HG03060 (cell line): ENCODE measurements around the gene L3MBTL4.
"Not testable (repeated sequence)": the region's sequence is repeated elsewhere in the genome, so short reads cannot be mapped to it uniquely, and the experiment has no call there.

ENCODE experiments used
- ATAC-seq: cut with Tn5 transposase; IDR thresholded peaks from one replicate; pipeline ENCODE4 v1.9.1; 2021; ENCODE audit warnings: low read depth, moderate number of reproducible peaks; ENCODE audit not compliant: unreplicated experiment

L3MBTL4 gene

GRCh38 chr18:6132751-6133368 lies 281.9 kb downstream of the L3MBTL4 start:
- ATAC-seq: no peak

- no peak for ATAC-seq
Measured at GRCh38 chr18:6120820-6121279, 293.9 kb downstream of the L3MBTL4 start.

DNA sequence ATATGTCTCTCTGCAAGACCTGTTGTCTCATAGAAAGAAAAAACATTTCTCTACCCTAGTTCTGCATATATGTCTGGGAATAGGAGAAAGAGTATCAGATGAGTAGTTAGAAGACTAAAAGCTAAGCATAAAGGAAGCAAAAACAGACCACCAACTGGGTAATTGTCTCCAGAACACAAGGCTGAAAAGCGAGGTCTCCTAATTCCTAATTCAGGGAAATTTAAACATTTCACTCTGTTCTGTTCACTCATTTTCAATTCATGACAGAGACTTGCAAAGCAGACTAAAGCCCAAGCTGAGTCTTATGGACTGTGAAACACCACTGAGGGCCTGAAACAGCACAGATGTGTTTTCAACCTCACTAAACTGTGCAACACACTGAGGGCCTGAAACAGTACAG lies 294.9 kb downstream of the L3MBTL4 start:
- ATAC-seq: no peak

GRCh38 chr18:6118080-6118479 lies 296.6 kb downstream of the L3MBTL4 start:
- ATAC-seq: no peak

GRCh38 chr18:6115710-6116109 lies 299.0 kb downstream of the L3MBTL4 start:
- no peak for ATAC-seq

DNA sequence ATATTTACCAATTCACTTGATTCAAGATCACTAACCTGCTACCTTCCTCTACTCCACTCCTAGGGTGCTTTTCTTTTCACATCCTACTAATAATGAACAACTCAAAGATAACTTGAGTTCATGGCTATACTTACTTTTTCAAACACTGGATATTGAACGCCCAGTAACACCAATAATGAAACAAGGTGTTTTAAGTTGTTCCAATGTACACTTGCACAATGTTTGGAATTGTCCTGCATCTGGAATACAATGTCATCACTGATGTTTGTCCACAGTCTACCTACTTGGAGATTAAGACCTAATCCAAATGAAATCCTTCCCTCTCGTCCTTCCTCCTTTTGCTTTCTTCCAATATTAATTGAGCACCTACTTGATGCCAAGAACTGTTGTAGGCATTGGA lies 301.1 kb downstream of the L3MBTL4 start:
- no peak for ATAC-seq

GRCh38 chr18:6111726-6112125 lies 303.0 kb downstream of the L3MBTL4 start:
- ATAC-seq: no peak

- ATAC-seq: no peak
Measured at GRCh38 chr18:6109743-6110142, 305.0 kb downstream of the L3MBTL4 start.

GRCh38 chr18:6107794-6108193 lies 306.9 kb downstream of the L3MBTL4 start:
- ATAC-seq: no peak

- ATAC-seq: no peak
Measured at GRCh38 chr18:6106091-6106685, 308.5 kb downstream of the L3MBTL4 start.

GRCh38 chr18:6103741-6104140 lies 311.0 kb downstream of the L3MBTL4 start:
- no peak for ATAC-seq

GRCh38 chr18:6096730-6097129 lies 318.0 kb downstream of the L3MBTL4 start:
- no peak for ATAC-seq

- no peak for ATAC-seq
Measured at GRCh38 chr18:6088432-6088831, 326.3 kb downstream of the L3MBTL4 start.

DNA sequence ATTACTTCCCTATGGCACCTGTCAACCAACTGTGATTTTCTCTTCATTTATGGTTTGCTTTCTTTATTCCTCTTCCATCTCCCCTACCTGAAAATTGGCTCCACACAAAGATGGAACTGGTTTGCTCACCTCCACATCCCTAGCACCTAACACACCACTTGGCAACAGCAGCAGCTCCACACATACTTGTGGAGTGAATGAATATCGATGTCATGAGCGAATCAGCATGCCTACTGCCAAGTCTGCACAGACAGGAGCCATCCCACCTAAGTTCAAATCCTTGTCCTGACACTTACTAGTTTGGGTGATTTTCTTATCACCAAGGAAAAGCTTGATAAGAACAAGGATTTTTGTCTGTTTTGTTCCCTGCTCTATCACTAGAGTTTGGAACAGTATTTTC lies 328.0 kb downstream of the L3MBTL4 start:
- ATAC-seq: no peak

- no peak for ATAC-seq
Measured at GRCh38 chr18:6079406-6079805, 335.3 kb downstream of the L3MBTL4 start.

- no peak for ATAC-seq
Measured at GRCh38 chr18:6078877-6079276, 335.8 kb downstream of the L3MBTL4 start.

GRCh38 chr18:6072423-6072822 lies 342.3 kb downstream of the L3MBTL4 start:
- not testable (repeated sequence) for ATAC-seq

DNA sequence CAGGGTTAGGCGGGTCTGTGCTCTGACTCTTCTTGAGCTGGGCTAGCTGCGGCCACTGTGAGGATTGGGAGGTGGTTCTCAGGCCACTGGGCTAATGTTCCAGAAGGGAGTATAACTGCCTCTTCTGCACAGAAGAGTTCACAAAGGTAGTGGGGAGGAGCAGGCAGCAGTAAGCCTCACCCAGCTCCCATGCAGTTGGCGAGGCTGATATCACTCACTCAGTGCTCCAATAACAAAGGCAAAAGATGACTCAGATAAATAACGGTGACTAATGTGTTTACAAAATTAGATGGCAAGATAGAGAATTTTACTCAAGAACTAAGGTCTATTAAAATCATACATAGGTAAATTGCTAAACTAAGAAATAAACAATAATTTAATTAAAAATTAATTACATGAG lies 345.2 kb downstream of the L3MBTL4 start:
- no peak for ATAC-seq

- ATAC-seq: peak; percentile 69
Measured at GRCh38 chr18:6069103-6069502, 345.6 kb downstream of the L3MBTL4 start.

DNA sequence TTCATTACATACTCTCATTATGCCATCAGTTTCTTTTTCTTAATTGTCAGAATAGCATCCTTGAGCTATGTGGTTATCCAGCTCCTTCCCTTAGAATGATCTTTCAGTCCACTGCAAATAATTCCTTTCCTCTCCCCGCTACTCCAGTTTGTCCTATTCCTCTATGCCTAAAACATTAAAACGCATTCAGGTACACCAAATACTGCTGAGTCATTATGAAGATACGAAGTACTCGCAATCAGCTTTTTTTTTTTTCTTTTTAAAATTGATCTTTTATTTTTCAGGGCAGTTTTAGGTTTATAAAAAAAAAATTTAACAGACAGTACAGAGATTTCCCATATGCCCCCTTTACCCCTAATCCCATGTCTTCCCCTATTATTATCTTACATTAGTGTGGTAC lies 354.6 kb downstream of the L3MBTL4 start:
- no peak for ATAC-seq

- ATAC-seq: no peak
Measured at GRCh38 chr18:6059551-6059950, 355.2 kb downstream of the L3MBTL4 start.

DNA sequence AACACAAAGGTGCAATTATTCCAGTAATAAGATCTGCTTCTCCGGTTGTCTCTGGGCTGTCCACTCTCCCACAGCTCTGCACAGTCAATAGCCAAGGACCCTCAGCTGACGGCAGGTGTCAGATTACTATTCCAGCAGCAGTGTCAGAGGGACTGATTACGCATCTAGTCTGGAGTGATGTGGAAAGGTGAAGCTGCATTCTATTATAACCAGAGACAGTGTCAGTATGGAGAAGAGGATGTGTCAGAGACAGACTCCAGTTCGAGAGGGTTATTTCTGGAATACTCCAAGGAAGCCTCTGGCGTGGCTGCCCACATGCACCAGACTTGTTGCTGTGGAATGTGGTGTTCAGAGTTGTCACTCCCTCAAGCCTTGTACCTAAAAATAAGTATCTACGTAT lies 355.8 kb downstream of the L3MBTL4 start:
- ATAC-seq: no peak
